ENCODE data around the gene CAMTA1. TPM values are rescaled to one million over a fixed set of nuclear protein-coding genes. Genes with fewer than 3 reads are reported as not detected.

CAMTA1 gene
- total and polyA plus RNA-seq, 4 donors: 18.0 to 93.5 (median 35.8) TPM

GRCh38 chr1:7572654-7573152, 787.4 kb downstream of the CAMTA1 start:
- WGBS: 23% methylated on average over 5 of the region's 5 CpGs
- TF ChIP-seq REST (IDR thresholded peaks at IDR 0.05) (peak; percentile 10), FOXA1 (IDR thresholded peaks at IDR 0.05) (no peak), JUND (IDR thresholded peaks at IDR 0.05) (peak in 1 of 2 donors; percentile 56), TAF1 (conservative IDR thresholded peaks at IDR 0.05) (no peak), EGR1 (IDR thresholded peaks at IDR 0.05; ENCODE audit: low read depth in 2 of 2) (peak in 1 of 2 donors; percentile 41), RXRA (IDR thresholded peaks at IDR 0.05) (peak; percentile 54 to 86), YY1 (IDR thresholded peaks at IDR 0.05) (peak; percentile 83), NR2F2 (IDR thresholded peaks at IDR 0.05) (no peak), SP1 (IDR thresholded peaks at IDR 0.05) (peak; percentile 36), HNF4G (IDR thresholded peaks at IDR 0.05) (no peak), MAX (IDR thresholded peaks at IDR 0.05) (peak; percentile 80), RAD21 (IDR thresholded peaks at IDR 0.05) (peak in 1 of 2 donors; percentile 25), HNF4A (conservative IDR thresholded peaks at IDR 0.05) (peak; percentile 35 to 61), CTCF (IDR thresholded peaks at IDR 0.05; ENCODE audit: low read depth, low read length, missing input control) (no peak), GABPA (IDR thresholded peaks at IDR 0.05 in 1 of 2, conservative IDR thresholded peaks at IDR 0.05 in 1 of 2) (no peak), ZBTB33 (IDR thresholded peaks at IDR 0.05) (no peak)
- H3K9me3 ChIP-seq (ENCODE audit: control insufficient read depth in 4 of 4, low read length in 3 of 4): no peaks in the 10 kb centered on the region
- no peak for DNase-seq (ENCODE audit: low spot score)
- peaks cover 17 to 42% (median 30%) of the 10 kb centered on the region in 4 donors for H3K4me1 ChIP-seq (ENCODE audit: control insufficient read depth in 4 of 4, insufficient read depth in 4 of 4, low read length in 3 of 4)
- no peaks in the 10 kb centered on the region for H3K27me3 ChIP-seq (ENCODE audit: control insufficient read depth in 4 of 4, insufficient read depth in 4 of 4, low read length in 3 of 4)
- H3K27ac ChIP-seq (ENCODE audit: low read depth in 1 of 2, low read length in 2 of 2): peak overlapping the region in 1 of 2 donors; percentile 22
- H3K9ac ChIP-seq (ENCODE audit: low read depth in 1 of 2, low read length in 2 of 2): no peak overlapping the region
- H3K4me3 ChIP-seq (ENCODE audit: low read depth in 1 of 3, low read length in 3 of 3): no peak overlapping the region
- no peaks in the 10 kb centered on the region for H3K36me3 ChIP-seq (ENCODE audit: control insufficient read depth in 4 of 4, insufficient read depth in 3 of 4, low read depth in 1 of 4, low read length in 3 of 4)

- WGBS: 81% methylated on average over 12 of the region's 12 CpGs
- no peaks in the 10 kb centered on the region for H3K27me3 ChIP-seq (ENCODE audit: control insufficient read depth in 4 of 4, insufficient read depth in 4 of 4, low read length in 3 of 4)
- peaks cover 17 to 42% (median 30%) of the 10 kb centered on the region in 4 donors for H3K4me1 ChIP-seq (ENCODE audit: control insufficient read depth in 4 of 4, insufficient read depth in 4 of 4, low read length in 3 of 4)
- peak overlapping the region; percentile 79 to 88 for H3K27ac ChIP-seq (ENCODE audit: low read depth in 1 of 2, low read length in 2 of 2)
- H3K36me3 ChIP-seq (ENCODE audit: control insufficient read depth in 4 of 4, insufficient read depth in 3 of 4, low read depth in 1 of 4, low read length in 3 of 4): no peaks in the 10 kb centered on the region
- no peak overlapping the region for H3K9ac ChIP-seq (ENCODE audit: low read depth in 1 of 2, low read length in 2 of 2)
- DNase-seq (ENCODE audit: low spot score): no peak
- no peaks in the 10 kb centered on the region for H3K9me3 ChIP-seq (ENCODE audit: control insufficient read depth in 4 of 4, low read length in 3 of 4)
- no peak overlapping the region for H3K4me3 ChIP-seq (ENCODE audit: low read depth in 1 of 3, low read length in 3 of 3)
- TF ChIP-seq ATF3 (IDR thresholded peaks at IDR 0.05) (no peak), FOXA2 (IDR thresholded peaks at IDR 0.05) (no peak), HNF4A (conservative IDR thresholded peaks at IDR 0.05) (no peak), SP1 (IDR thresholded peaks at IDR 0.05) (no peak), CTCF (IDR thresholded peaks at IDR 0.05; ENCODE audit: low read depth, low read length, missing input control) (no peak), YY1 (IDR thresholded peaks at IDR 0.05) (no peak), ZBTB33 (IDR thresholded peaks at IDR 0.05) (no peak)
These were observed 788.2 kb downstream of the CAMTA1 start for GRCh38 chr1:7573481-7573880.

Measured in liver (tissue), 9 donors.